ENCODE results near the gene RPL10. TPM values are rescaled to one million over a fixed set of nuclear protein-coding genes. Genes with fewer than 3 reads are reported as not detected.

Gene RPL10
- total RNA-seq, 1 donor from 2014 or later: 2,020 TPM

GRCh38 chrX:154359362-154360154 is 38.6 kb upstream of the RPL10 start:
- ATAC-seq (ENCODE audit: poor library complexity): no peak
- no peak for DNase-seq
- intact Hi-C loops (cut with DNase I): no loop called here

- intact Hi-C loops (cut with DNase I): no loop called here
- ATAC-seq (ENCODE audit: poor library complexity): no peak
- no peak for DNase-seq
These were observed 37.9 kb upstream of the RPL10 start for GRCh38 chrX:154360155-154360713.

GRCh38 chrX:154362085-154362742 is 36.0 kb upstream of the RPL10 start:
- intact Hi-C loops (cut with DNase I): no loop called here
- ATAC-seq (ENCODE audit: poor library complexity) (no peak), DNase-seq (no peak)

- intact Hi-C loops (cut with DNase I): no loop called here
- DNase-seq: no peak
- ATAC-seq (ENCODE audit: poor library complexity): no peak
These were observed 34.3 kb upstream of the RPL10 start for GRCh38 chrX:154363706-154364439.

DNA sequence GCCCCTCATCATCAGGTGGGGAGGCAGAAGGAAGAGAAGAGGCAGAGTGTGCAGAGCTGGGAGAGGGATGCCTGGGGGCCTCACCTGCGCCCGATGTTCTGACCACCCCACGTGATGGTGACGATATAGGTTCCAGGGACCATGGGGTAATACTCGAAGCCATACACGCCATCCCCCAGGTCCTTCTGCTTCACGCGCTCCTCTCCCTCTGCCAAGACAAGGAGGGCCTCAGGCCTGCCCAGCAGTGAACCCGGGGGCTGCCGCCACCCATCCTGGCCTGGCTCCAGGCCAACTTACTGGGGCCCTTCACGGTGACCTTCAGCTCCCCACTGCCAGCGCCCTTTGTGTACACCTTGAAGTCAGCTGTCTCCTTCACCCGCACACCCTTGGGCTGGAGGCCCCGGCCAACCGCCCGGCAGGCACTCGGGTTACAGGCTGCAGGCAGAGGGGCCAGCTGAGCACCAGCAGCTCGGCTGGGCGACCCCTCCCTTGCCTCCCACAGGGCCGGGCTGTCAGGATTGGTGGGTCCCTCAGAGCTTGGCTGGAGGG is 33.1 kb upstream of the RPL10 start:
- DNase-seq (no peak), ATAC-seq (ENCODE audit: poor library complexity) (no peak)
- intact Hi-C loops (cut with DNase I): no loop called here

DNA sequence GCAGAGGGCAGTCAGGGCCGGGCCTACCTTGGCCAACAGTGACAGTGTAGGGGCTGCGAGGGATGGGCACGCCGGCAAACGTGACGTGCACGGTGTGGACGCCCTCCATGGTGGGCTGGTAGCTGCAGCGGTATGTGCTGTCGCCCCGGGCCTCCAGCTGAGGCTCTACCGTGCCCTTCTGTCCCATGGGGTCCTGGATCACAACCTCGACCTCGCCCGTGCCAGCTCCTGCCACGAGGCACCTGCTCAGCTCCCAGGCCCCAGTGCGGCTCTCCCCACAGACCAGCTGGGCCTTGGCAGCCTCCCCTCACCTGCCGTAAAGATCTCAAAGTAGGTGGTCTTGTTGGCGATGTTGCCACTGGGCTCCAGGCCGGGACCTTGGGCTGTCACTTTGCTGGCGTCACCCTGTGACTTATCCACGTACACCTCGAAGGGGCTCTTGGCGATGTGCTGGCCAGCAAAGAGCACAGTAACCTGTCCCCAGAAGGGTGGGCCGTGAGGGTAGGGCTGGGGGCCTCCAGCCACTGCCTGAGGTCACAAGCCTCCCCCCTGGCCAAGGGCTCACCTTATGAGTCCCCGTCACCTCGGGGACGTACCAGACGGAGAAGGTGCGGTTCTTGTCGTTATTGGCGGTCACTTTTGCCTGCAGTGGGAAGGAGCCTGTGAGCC is 32.0 kb upstream of the RPL10 start:
- DNase-seq (no peak), ATAC-seq (ENCODE audit: poor library complexity) (no peak)
- intact Hi-C loops (cut with DNase I): no loop called here

DNA sequence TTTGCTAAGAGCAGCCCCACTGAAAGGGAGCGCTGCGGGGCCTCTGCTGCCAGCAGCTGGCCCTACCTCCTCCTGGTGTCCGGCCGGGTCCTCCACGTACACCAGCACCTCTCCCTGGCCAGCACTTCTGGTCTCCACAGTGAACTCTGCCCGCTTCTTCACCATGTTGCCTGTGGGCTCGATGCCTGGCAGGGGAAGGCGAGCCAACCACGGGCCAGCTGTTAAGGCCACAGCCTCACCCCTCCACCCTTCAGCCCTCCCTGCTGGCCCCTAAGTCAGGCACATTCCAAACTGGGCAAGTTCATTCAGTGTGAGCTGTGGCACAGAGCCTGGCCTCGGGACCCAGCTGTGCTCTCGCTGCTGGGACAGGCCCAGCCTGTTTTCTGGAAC is 31.5 kb upstream of the RPL10 start:
- DNase-seq (peak; percentile 74), ATAC-seq (ENCODE audit: poor library complexity) (peak; percentile 5)
- intact Hi-C loops (cut with DNase I): no loop called here

DNA sequence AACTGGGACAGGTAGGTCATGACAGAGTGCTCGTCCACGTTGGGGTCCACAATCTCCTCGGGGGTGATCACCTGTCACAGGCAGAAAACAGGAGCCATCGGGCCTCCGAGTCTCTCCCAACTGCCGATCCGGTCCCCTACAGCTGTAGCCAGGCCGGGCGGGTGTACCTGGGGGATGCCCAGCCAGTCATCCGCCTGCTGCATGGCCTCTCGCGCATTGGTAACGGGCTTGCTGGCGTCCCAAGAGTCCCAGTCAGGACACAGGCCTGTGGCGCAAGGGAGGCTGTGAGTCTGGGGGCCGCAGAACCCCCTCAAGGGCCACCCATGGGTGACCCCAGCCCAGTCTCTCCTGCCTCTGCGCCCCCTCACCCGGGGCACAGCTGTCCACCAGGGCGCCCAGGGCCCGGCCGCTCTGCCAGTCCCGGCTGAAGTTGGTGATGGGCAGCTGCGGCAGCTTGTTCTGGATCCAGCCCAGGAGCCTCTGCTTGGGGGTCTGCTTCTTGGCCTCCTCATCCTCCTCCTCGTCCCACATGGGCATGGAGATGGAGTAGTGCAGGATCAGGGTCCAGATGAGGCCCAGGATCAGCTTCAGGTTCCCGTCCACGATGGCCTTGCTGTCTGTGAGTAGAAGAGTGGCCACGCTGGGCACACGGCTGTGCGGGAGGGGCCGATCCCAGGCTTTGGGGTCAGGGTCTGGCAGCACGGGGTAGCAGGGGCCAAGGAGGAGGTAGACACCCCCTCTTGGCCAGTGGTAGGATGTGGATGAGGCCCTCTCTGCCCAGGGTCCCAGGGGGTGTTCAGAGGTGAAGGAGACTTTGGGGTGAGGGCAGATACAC is 30.5 kb upstream of the RPL10 start:
- intact Hi-C loops (cut with DNase I): no loop called here
- ATAC-seq (ENCODE audit: poor library complexity): no peak
- DNase-seq: no peak

DNA sequence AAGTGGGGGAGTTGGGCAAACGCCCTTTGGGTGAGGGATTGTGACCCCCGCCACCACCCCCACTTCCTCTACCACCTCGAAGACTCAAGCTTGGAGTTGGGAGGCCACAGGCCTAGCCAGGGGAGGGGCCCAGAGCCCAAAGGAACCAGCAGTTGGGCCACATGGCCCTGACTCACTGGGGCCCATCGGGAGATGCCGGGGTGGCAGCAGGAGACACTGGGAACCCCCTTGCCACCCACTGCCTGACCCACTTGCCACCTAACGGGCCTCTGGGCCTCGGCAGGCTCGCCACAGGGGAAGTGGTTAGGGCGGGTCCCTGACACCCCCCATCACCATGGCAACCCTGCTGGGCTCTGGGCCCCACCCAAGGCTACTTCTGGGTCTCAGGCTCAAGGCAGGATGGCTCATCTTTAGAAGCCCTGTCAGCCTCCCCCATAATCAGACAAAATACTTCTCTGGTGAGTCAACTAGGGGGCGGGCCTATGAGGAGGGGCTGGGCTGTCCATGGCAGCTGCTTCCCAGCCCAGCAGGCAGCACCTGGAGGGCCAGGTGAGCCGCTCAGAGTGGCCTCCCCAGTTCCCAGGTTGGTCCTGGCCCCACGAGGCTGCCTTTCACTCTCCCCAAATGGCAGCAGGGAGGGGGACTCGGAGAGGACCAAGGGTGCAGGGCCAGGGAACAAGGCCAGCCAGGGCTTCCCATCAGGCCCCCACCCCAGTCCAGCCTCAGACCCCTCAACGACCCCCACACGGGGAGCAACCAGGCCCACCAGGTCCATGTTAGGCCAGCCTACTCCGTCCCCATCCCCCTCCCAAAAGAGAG is 29.3 kb upstream of the RPL10 start:
- intact Hi-C loops (cut with DNase I): no loop called here
- ATAC-seq (ENCODE audit: poor library complexity): peak; percentile 22

GRCh38 chrX:154369449-154370299 is 28.5 kb upstream of the RPL10 start:
- intact Hi-C loops (cut with DNase I): no loop called here
- ATAC-seq (ENCODE audit: poor library complexity) (peak; percentile 51), DNase-seq (peak; percentile 86)

More for the DNA sequence above, 29.3 kb upstream of the RPL10 start:
- DNase-seq: peak; percentile 83

GRCh38 chrX:154370300-154371016 is 27.7 kb upstream of the RPL10 start:
- intact Hi-C loops (cut with DNase I): no loop called here
- ATAC-seq (ENCODE audit: poor library complexity): no peak
- no peak for DNase-seq

DNA sequence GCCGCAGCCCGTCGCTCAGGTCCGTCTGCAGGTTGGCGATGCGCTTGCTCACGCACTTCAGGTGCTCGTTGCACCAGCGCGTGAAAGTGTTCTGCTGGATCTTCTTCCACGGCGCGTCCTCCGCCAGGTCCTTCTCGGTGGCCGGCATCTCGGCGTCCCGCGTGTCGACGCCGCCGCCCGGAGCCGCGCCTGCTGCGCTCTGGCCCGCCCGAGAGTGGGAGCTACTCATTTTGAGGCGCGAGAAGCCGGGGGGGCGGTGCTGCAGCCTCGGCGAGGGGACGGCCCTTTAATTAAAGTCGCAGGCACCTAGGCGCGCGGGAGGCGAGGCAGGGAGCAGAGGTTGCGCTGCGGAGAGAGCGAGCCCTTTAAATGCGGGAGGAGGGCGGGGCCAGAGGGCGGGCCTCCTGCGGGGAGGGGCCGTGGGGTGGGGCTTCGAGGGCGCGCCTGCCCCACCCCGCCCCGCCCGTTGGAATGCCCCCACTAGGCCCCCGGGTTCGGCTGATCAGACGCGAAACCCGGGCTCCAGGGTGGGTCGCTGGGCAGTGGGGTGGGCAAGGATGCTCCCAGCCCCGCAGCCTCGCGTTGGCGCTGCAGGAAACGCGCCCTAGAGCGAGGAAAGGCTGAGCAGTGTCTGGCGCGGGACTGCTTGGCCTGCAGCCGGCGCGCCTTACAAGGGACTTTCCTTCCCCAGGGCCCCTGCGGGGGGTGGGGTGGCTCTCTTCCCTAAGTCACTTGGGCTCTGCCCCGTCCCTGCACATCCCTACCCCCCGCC is 27.0 kb upstream of the RPL10 start:
- ATAC-seq (ENCODE audit: poor library complexity) (peak; percentile 70), DNase-seq (peak; percentile 97)
- intact Hi-C loops (cut with DNase I): no loop called here

DNA sequence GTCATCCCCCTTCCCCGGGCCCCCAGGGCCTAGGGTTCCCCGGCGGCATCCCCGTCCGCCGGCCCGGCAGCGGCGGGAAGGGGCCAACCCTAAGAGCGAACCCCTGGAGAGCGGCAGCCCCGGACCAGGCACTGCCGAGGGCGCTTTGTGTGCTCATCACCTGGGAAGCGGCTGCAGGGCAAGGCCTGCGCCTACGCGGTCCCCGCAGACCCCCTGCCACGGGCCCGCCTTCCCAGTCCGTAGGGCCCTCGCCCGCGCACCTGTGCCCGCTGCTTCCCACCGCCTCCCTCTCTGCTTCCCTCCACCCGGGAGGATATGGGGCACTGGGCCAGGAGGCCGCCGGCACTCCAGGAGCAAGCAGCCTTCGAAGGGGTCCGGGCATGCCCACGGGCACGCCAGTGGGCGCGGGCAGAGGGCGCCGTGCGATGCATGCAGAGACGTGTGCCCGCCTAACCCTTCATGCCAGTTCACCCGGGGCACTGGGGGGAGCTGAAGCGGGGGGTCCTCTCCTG is 26.3 kb upstream of the RPL10 start:
- intact Hi-C loops (cut with DNase I): no loop called here
- ATAC-seq (ENCODE audit: poor library complexity) (no peak), DNase-seq (no peak)

DNA sequence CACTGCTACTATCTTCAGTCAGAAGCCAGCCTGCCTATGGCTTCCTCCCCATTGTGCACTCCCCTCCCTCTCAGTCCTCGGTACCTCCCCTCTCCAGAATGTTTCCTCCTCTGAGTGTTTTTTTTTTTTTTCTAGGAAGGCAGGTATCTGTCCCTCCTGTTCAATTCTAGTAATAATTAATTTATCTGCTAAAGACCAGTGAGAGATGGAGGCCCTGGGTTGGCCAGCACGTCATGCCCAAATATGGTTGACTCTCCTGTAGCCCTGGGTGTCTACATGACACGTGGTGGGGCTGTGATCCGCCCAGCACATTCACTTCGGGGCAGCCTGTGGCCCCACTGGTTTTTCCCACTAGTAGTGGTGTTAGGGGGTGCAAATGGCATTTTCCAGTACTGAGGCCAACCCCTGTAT is 25.6 kb upstream of the RPL10 start:
- intact Hi-C loops (cut with DNase I): no loop called here
- ATAC-seq (ENCODE audit: poor library complexity) (no peak), DNase-seq (no peak)

Measured in Right ventricle myocardium superior (tissue), 1 donor.